IMR-90 (cell line): Measurements from ENCODE around the gene CCDC70. TPM values are rescaled to one million over a fixed set of nuclear protein-coding genes. Genes with fewer than 3 reads are reported as not detected.

Experiments used
- ATAC-seq: fragments of 200-7000 bp; cut with Tn5 transposase; 2 replicates; pipeline ENCODE4 v1.9.1; 2020; ENCODE audit warnings: low read depth, mild to moderate bottlenecking, moderate library complexity
- BruUV-seq: library from RNA; stranded (reverse); fragments of 400-500 nt; replicated peaks from 2 replicates; lab custom pipeline; 2021; lab: Mats Ljungman, UMichigan
- CTCF ChIA-PET: fragments of 300-600 bp; formaldehyde crosslinking; extraction: SDS; loops from one replicate; lab custom pipeline; 2021; ENCODE audit warnings: antibody characterized with exemption; lab: Yijun Ruan, JAX
- POLR2A ChIA-PET: fragments of 300-600 bp; sonication (Branson Sonifier 250); formaldehyde crosslinking; loops from one replicate; lab custom pipeline; 2022; ENCODE audit warnings: antibody characterized with exemption; ENCODE audit not compliant: unreplicated experiment; lab: Charles Lee
- DNase-seq: peaks from one replicate; pipeline ENCODE4 v3.0.0; 2013
- H2AFZ ChIP-seq: replicated peaks from 2 replicates; pipeline ENCODE3; 2013; ENCODE audit warnings: low read length, mild to moderate bottlenecking; ENCODE audit not compliant: poor library complexity
- H2AK5ac ChIP-seq: 2 replicates; pipeline ENCODE4 v1.6.1; 2013; ENCODE audit warnings: low read depth, low read length, inconsistent platforms
- H2AK9ac ChIP-seq: replicated peaks from 2 replicates; pipeline ENCODE3; 2013; ENCODE audit warnings: mild to moderate bottlenecking, low read depth, low read length, moderate library complexity; ENCODE audit not compliant: poor library complexity
- H2BK120ac ChIP-seq: 2 replicates; pipeline ENCODE4 v1.6.1; 2013; ENCODE audit warnings: low read depth, low read length, inconsistent platforms
- H2BK15ac ChIP-seq: 3 replicates; pipeline ENCODE4 v1.6.1; 2013; ENCODE audit warnings: low read depth, low read length, inconsistent platforms
- H2BK20ac ChIP-seq: 2 replicates; pipeline ENCODE4 v1.6.1; 2013; ENCODE audit warnings: low read depth, mild to moderate bottlenecking, inconsistent platforms, low read length, moderate library complexity
- H2BK5ac ChIP-seq: 2 replicates; pipeline ENCODE4 v1.6.1; 2013; ENCODE audit warnings: mild to moderate bottlenecking, low read depth, low read length, inconsistent platforms; ENCODE audit not compliant: poor library complexity, severe bottlenecking
- H3K14ac ChIP-seq: replicated peaks from 2 replicates; pipeline ENCODE4 v1.6.1; 2013; ENCODE audit warnings: low read depth, low read length, inconsistent platforms
- H3K18ac ChIP-seq: 2 replicates; pipeline ENCODE4 v1.6.1; 2013; ENCODE audit warnings: low read depth, low read length, control low read depth
- H3K23ac ChIP-seq: 2 replicates; pipeline ENCODE4 v1.6.1; 2013; ENCODE audit warnings: low read depth, low read length, inconsistent platforms
- H3K27ac ChIP-seq: 2 replicates; pipeline ENCODE4 v1.5.1; 2013; ENCODE audit warnings: mild to moderate bottlenecking, control low read depth, low read length; ENCODE audit not compliant: insufficient read depth
- H3K27me3 ChIP-seq: 2 replicates; pipeline ENCODE4 v1.6.1; 2013; ENCODE audit warnings: low read length; ENCODE audit not compliant: control insufficient read depth, insufficient read depth
- H3K36me3 ChIP-seq: 2 replicates; pipeline ENCODE4 v1.6.1; 2013; ENCODE audit warnings: low read length, mixed read lengths; ENCODE audit not compliant: control insufficient read depth, insufficient read depth
- H3K4ac ChIP-seq: 2 replicates; pipeline ENCODE4 v1.6.1; 2013; ENCODE audit warnings: low read depth, low read length, inconsistent platforms
- H3K4me1 ChIP-seq: 2 replicates; pipeline ENCODE4 v1.6.1; 2013; ENCODE audit warnings: low read length, mixed read lengths; ENCODE audit not compliant: control insufficient read depth, insufficient read depth
- H3K4me2 ChIP-seq: 2 replicates; pipeline ENCODE4 v1.6.1; 2013; ENCODE audit warnings: low read depth, mild to moderate bottlenecking, control low read depth, low read length, moderate library complexity
- H3K4me3 ChIP-seq: 2 replicates; pipeline ENCODE4 v1.5.1; 2013; ENCODE audit warnings: low read depth, mild to moderate bottlenecking, control low read depth, low read length, moderate library complexity; ENCODE audit not compliant: insufficient read depth
- H3K56ac ChIP-seq: 2 replicates; pipeline ENCODE4 v1.6.1; 2013; ENCODE audit warnings: low read length, inconsistent platforms; ENCODE audit not compliant: insufficient read depth; ENCODE audit errors: extremely low read depth
- H3K79me1 ChIP-seq, 2 experiments: 2 replicates each; pipeline ENCODE4 v1.6.1; 2013; ENCODE audit warnings: low read length in 2 of 2, inconsistent platforms in 1 of 2, low read depth in 1 of 2
- H3K9ac ChIP-seq: 2 replicates; pipeline ENCODE4 v1.6.1; 2013; ENCODE audit warnings: low read depth, low read length, control low read depth
- H3K9me1 ChIP-seq: 2 replicates; pipeline ENCODE4 v1.6.1; 2013; ENCODE audit warnings: low read length, inconsistent platforms; ENCODE audit not compliant: insufficient read depth
- H3K9me3 ChIP-seq: 2 replicates; pipeline ENCODE4 v1.6.1; 2013; ENCODE audit warnings: low read length; ENCODE audit not compliant: control insufficient read depth, insufficient read depth
- H4K20me1 ChIP-seq: 2 replicates; pipeline ENCODE4 v1.6.1; 2013; ENCODE audit warnings: low read length, inconsistent platforms; ENCODE audit not compliant: insufficient read depth
- H4K5ac ChIP-seq: 2 replicates; pipeline ENCODE4 v1.6.1; 2013; ENCODE audit warnings: mild to moderate bottlenecking, low read depth, low read length, control low read depth
- H4K8ac ChIP-seq, 2 experiments: 2 replicates each; pipeline ENCODE4 v1.6.1; 2013; ENCODE audit warnings: low read depth in 2 of 2, low read length in 2 of 2, control low read depth in 1 of 2, inconsistent platforms in 1 of 2
- H4K91ac ChIP-seq: 2 replicates; pipeline ENCODE4 v1.6.1; 2013; ENCODE audit warnings: low read depth, low read length, inconsistent platforms; ENCODE audit not compliant: insufficient read depth
- CHD1 ChIP-seq: IDR thresholded peaks from 2 replicates; pipeline ENCODE4 v1.6.1; 2012; ENCODE audit warnings: low read depth, low read length, improper control_type of control experiment
- FOS ChIP-seq: fragments of 150-350 bp; IDR thresholded peaks from 2 replicates; pipeline ENCODE4 v1.6.1; 2016; ENCODE audit warnings: low read depth, low read length
- POLR2A ChIP-seq: IDR thresholded peaks from 2 replicates; pipeline ENCODE4 v1.6.1; 2012; ENCODE audit warnings: mild to moderate bottlenecking, low read depth, low read length
- RAD21 ChIP-seq: IDR thresholded peaks from 2 replicates; pipeline ENCODE4 v1.6.1; 2012; ENCODE audit warnings: low read length, improper control_type of control experiment
- WGBS, 2 experiments: methylation state at CpG; one replicate each; pipeline versions ENCODE4 v1.1.5 to v1.1.7; 2013; ENCODE audit warnings: missing lambda C conversion rate in 2 of 2; ENCODE audit not compliant: insufficient read length in 1 of 2; ENCODE audit errors: extremely low coverage in 2 of 2; 5-methylcytosine and 5-hydroxymethylcytosine counted together
- dilution Hi-C: fragments of 300-500 bp; cut with HindIII; formaldehyde crosslinking; loops from one replicate; pipeline ENCODE4 v1.14.3; 2018; ENCODE audit warnings: low sequenced_read_pairs; ENCODE audit not compliant: unreplicated experiment
- in situ Hi-C: fragments of 300-500 bp; cut with MboI; formaldehyde crosslinking; loops from 3 replicates; pipeline ENCODE4 v1.14.3; 2019; ENCODE audit warnings: low sequenced_read_pairs, inconsistent platforms, mixed read lengths
- intact Hi-C: fragments of 100-400 bp; cut with micrococcal nuclease; formaldehyde crosslinking; loops from 2 replicates; pipeline ENCODE4 v1.10.0; 2022
- polyA plus RNA-seq, 3 experiments: library from polyadenylated mRNA; depleted of rRNA; stranded (reverse); fragments of >200 nt; gene quantifications; 2 replicates each; pipeline ENCODE4 v1.2.3, GENCODE V29; 2012; ENCODE audit warnings: low replicate concordance in 1 of 3
- total RNA-seq: library from RNA; depleted of rRNA; stranded (reverse); fragments of >200 nt; gene quantifications from 2 replicates; pipeline ENCODE4 v1.2.3, GENCODE V29; 2012
- TF ChIP-seq, protein P1 (sequence below): fragments of 150-350 bp; IDR thresholded peaks from 2 replicates; pipeline ENCODE4 v1.6.1; 2016; ENCODE audit warnings: low read depth, mild to moderate bottlenecking, low read length, moderate library complexity, borderline replicate concordance

CCDC70 gene
- total and polyA plus RNA-seq, 2 of the 4 experiments (the other 2 are of a cell fraction), result not detected

DNA sequence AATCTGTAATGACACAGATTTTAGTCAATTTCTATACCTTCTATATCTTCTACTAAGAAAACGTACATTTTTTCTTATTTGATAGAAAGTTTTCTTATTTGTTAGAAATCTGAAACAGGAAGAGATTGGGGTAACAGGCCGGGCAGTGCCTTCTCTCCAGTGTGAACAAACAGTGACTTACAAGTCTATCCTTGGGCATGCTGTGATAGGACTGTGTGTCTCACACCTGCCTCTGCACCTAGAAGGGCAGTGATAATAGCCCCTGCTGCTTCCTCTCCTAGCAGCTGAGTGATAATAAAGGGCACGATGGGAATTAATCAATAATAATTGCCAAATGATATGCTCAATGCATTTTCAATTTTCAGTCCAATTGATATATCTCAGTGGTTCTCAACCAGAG is 18.2 kb upstream of the CCDC70 start:
- H2BK20ac ChIP-seq, result no peak overlapping the region
- no peak overlapping the region for H3K27ac ChIP-seq
- no peaks in the 10 kb centered on the region for H4K20me1 ChIP-seq
- no peak overlapping the region for H2AK5ac ChIP-seq
- no peak overlapping the region for H4K91ac ChIP-seq
- H4K5ac ChIP-seq, result no peak overlapping the region
- H2BK120ac ChIP-seq, result no peak overlapping the region
- ChIA-PET POLR2A (no interaction called here), CTCF (no interaction called here)
- no CpG with 5 or more reads among the region's 3 CpGs for WGBS, 2 experiments
- H3K56ac ChIP-seq, result no peak overlapping the region
- DNase-seq (no peak), ATAC-seq (no peak)
- H3K4me3 ChIP-seq, result no peak overlapping the region
- no peak overlapping the region for H3K23ac ChIP-seq
- H3K9me3 ChIP-seq, result no peaks in the 10 kb centered on the region
- peaks cover 32% of the 10 kb centered on the region for H3K27me3 ChIP-seq
- H3K18ac ChIP-seq, result no peak overlapping the region
- BruUV-seq, result no TSS peak
- H4K8ac ChIP-seq, result no peak overlapping the region
- no peaks in the 10 kb centered on the region for H3K79me1 ChIP-seq
- H3K36me3 ChIP-seq, result no peaks in the 10 kb centered on the region
- no peak overlapping the region for H3K4me2 ChIP-seq
- in situ Hi-C loops (no loop called here), intact Hi-C loops (no loop called here), dilution Hi-C loops (no loop called here)
- H2BK15ac ChIP-seq, result no peak overlapping the region
- H2BK5ac ChIP-seq, result no peak overlapping the region
- no peaks in the 10 kb centered on the region for H3K9me1 ChIP-seq
- TF ChIP-seq CHD1 (no peak), POLR2A (no peak), RAD21 (no peak), FOS (no peak)
- TF ChIP-seq, protein P1, sequence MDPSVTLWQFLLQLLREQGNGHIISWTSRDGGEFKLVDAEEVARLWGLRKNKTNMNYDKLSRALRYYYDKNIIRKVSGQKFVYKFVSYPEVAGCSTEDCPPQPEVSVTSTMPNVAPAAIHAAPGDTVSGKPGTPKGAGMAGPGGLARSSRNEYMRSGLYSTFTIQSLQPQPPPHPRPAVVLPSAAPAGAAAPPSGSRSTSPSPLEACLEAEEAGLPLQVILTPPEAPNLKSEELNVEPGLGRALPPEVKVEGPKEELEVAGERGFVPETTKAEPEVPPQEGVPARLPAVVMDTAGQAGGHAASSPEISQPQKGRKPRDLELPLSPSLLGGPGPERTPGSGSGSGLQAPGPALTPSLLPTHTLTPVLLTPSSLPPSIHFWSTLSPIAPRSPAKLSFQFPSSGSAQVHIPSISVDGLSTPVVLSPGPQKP, result no peak
- no peak overlapping the region for H2AFZ ChIP-seq
- no peak overlapping the region for H2AK9ac ChIP-seq
- H3K4ac ChIP-seq, result no peak overlapping the region
- H3K9ac ChIP-seq, result no peak overlapping the region
- H3K4me1 ChIP-seq, result no peaks in the 10 kb centered on the region
- no peak overlapping the region for H3K14ac ChIP-seq
